CD4-positive, CD25-positive, alpha-beta regulatory T cell (primary cell): ENCODE data around the gene NTRK2. TPM values are rescaled to one million over a fixed set of nuclear protein-coding genes. Genes with fewer than 3 reads are reported as not detected.

ENCODE experiments used
- ATAC-seq, 2 donors: fragments of 150-1000 bp; cut with Tn5 transposase; one replicate each; pipeline ENCODE4 v1.10.0; 2021; ENCODE audit warnings: low read depth in 2 of 2, moderate number of reproducible peaks in 2 of 2, moderate library complexity in 1 of 2
- DNase-seq, 3 donors: peaks; one replicate each; pipeline versions ENCODE4 v3.0.0 to v3.0.0-alpha.2; 2012 to 2022; ENCODE audit warnings: mixed read lengths in 1 of 3
- H3K27ac ChIP-seq: one replicate; pipeline ENCODE4 v1.7.0; 2013; ENCODE audit warnings: mild to moderate bottlenecking, low read length; ENCODE audit not compliant: insufficient read depth, poor library complexity, severe bottlenecking
- H3K27me3 ChIP-seq: one replicate; pipeline ENCODE4 v1.7.0; 2013; ENCODE audit warnings: low read length; ENCODE audit not compliant: control insufficient read depth, insufficient read depth
- H3K36me3 ChIP-seq: one replicate; pipeline ENCODE4 v1.7.0; 2013; ENCODE audit warnings: mild to moderate bottlenecking, low read length, moderate library complexity; ENCODE audit not compliant: control insufficient read depth, insufficient read depth
- H3K4me1 ChIP-seq: 2 replicates; pipeline ENCODE4 v1.7.0; 2013; ENCODE audit warnings: mild to moderate bottlenecking, low read length; ENCODE audit not compliant: insufficient read depth, control insufficient read depth, poor library complexity, severe bottlenecking
- H3K4me3 ChIP-seq: one replicate; pipeline ENCODE4 v1.7.0; 2013; ENCODE audit warnings: low read depth, mild to moderate bottlenecking, low read length, moderate library complexity
- H3K9me3 ChIP-seq, 2 experiments: 1 replicate in 1 of 2; 2 replicates in 1 of 2; pipeline ENCODE4 v1.7.0; 2013; ENCODE audit warnings: low read length in 2 of 2, mild to moderate bottlenecking in 1 of 2, moderate library complexity in 1 of 2; ENCODE audit not compliant: control insufficient read depth in 2 of 2
- H3K27ac Mint-ChIP-seq, 3 donors: one replicate each; pipeline ENCODE4 v1.8.0; 2020 to 2022; ENCODE audit warnings: mild to moderate bottlenecking in 3 of 3, mixed read lengths in 3 of 3, moderate library complexity in 2 of 3
- H3K27me3 Mint-ChIP-seq: one replicate; pipeline ENCODE4 v1.8.0; 2022; ENCODE audit warnings: mild to moderate bottlenecking, mixed read lengths
- H3K36me3 Mint-ChIP-seq: one replicate; pipeline ENCODE4 v1.8.0; 2020; ENCODE audit warnings: mixed read lengths
- H3K4me1 Mint-ChIP-seq, 4 donors: one replicate each; pipeline ENCODE4 v1.8.0; 2020 to 2022; ENCODE audit warnings: mixed read lengths in 4 of 4, mild to moderate bottlenecking in 1 of 4
- H3K4me3 Mint-ChIP-seq, 4 donors: one replicate each; pipeline ENCODE4 v1.8.0; 2020 to 2022; ENCODE audit warnings: mild to moderate bottlenecking in 4 of 4, mixed read lengths in 4 of 4, moderate library complexity in 3 of 4
- H3K9me3 Mint-ChIP-seq, 7 donors: one replicate each; pipeline ENCODE4 v1.8.0; 2020 to 2022; ENCODE audit warnings: mixed read lengths in 7 of 7, mild to moderate bottlenecking in 3 of 7, moderate library complexity in 2 of 7
- polyA plus RNA-seq, 4 donors: library from polyadenylated mRNA; unstranded; fragments of 300-500 nt; fragmentation: Illumina TruSeq; gene quantifications; one replicate each; pipeline ENCODE4 v1.2.3, GENCODE V29; 2021
- total RNA-seq: library from RNA; stranded (reverse); gene quantifications from one replicate; pipeline ENCODE4 v1.2.3, GENCODE V29; 2022

Gene NTRK2
- total and polyA plus RNA-seq, 5 donors from 2014 or later = 0.02 to 0.12 TPM; not detected in 3

DNA sequence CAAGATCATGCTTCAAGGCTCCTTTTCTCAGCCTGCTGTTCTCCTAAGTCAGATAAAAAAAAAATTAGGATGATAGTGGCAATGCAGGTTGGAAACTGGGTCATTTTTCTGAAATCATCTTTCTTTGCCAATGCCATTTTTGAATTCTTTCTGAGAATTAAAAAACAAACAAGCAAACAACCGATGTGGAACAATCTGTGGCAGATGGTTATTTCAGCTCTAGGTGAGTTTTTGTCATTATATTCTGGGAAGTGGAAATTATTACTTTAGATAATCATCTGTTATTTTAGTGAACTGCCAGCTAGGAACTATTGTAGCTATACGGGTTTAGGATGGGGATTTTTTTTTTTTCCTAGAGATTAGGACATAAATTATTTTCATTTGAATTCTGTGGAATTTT, 129.7 kb downstream of the NTRK2 start:
- ATAC-seq = no peak
- DNase-seq = no peak
- Histone ChIP-seq H3K36me3 (no peaks in the 10 kb centered on the region), H3K4me1 (no peaks in the 10 kb centered on the region), H3K4me3 (no peak overlapping the region), H3K9me3 (no peaks in the 10 kb centered on the region), H3K27me3 (no peaks in the 10 kb centered on the region), H3K27ac (no peak overlapping the region)
- H3K9me3 Mint-ChIP-seq = no peaks in the 10 kb centered on the region
- no peaks in the 10 kb centered on the region for H3K27me3 Mint-ChIP-seq
- H3K4me3 Mint-ChIP-seq = no peak overlapping the region
- H3K4me1 Mint-ChIP-seq = no peaks in the 10 kb centered on the region
- H3K27ac Mint-ChIP-seq = no peak overlapping the region
- no peaks in the 10 kb centered on the region for H3K36me3 Mint-ChIP-seq

DNA sequence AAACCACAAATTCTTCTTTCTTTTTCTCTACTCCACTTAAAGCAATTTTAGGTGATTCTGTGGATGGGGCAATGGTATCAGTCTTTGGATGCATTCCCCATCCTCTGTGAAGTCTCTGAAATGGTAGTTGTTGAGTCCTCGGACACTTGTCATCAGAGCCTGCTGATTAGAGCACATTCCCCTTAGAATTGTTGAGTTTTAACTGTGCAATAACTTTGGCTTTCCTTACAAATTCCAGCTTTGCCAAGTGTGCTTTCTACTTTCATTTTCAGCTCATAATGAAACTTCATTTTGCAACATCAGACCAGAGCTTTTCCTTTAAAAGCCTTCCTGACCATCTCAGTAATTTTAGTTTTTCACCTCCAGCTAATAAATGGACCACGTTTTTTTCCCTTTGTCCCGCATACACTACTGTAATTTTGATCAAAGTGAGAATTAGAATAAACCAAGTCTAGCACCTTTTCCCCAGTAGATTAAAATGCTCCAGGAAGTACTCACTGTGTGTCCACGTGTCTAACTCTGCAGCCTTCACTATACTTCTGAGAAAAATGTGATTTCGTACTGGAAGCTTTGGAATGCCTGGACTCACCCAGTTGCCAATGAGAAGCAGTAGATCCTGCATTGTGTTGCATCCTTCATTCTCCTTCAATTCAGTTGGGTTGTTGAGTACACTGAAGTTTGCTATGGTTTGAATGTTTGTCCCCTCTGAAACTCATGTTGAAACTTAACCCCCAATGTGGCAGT, 135.6 kb downstream of the NTRK2 start:
- H3K4me1 ChIP-seq = no peaks in the 10 kb centered on the region
- Mint-ChIP-seq H3K4me3 (no peak overlapping the region), H3K27me3 (no peaks in the 10 kb centered on the region), H3K36me3 (no peaks in the 10 kb centered on the region), H3K9me3 (peaks cover 0 to 2% (median 0%) of the 10 kb centered on the region in 7 donors), H3K4me1 (no peaks in the 10 kb centered on the region), H3K27ac (no peak overlapping the region)
- no peak overlapping the region for H3K27ac ChIP-seq
- no peaks in the 10 kb centered on the region for H3K36me3 ChIP-seq
- DNase-seq (no peak), ATAC-seq (no peak)
- no peak overlapping the region for H3K4me3 ChIP-seq
- H3K9me3 ChIP-seq = no peaks in the 10 kb centered on the region
- H3K27me3 ChIP-seq = no peaks in the 10 kb centered on the region

- Histone ChIP-seq H3K27me3 (no peaks in the 10 kb centered on the region), H3K36me3 (no peaks in the 10 kb centered on the region), H3K4me3 (no peak overlapping the region), H3K27ac (no peak overlapping the region), H3K4me1 (no peaks in the 10 kb centered on the region), H3K9me3 (no peaks in the 10 kb centered on the region)
- Mint-ChIP-seq H3K27ac (no peak overlapping the region), H3K27me3 (no peaks in the 10 kb centered on the region), H3K4me3 (no peak overlapping the region), H3K36me3 (no peaks in the 10 kb centered on the region), H3K4me1 (no peaks in the 10 kb centered on the region), H3K9me3 (peaks cover 0 to 2% (median 0%) of the 10 kb centered on the region in 7 donors)
- no peak for ATAC-seq
- DNase-seq = no peak
Observed at GRCh38 chr9:84807431-84807830, 137.9 kb downstream of the NTRK2 start.

- no peak for ATAC-seq
- no peak overlapping the region for H3K27ac Mint-ChIP-seq
- Histone ChIP-seq H3K9me3 (no peaks in the 10 kb centered on the region), H3K27me3 (no peaks in the 10 kb centered on the region), H3K4me1 (no peaks in the 10 kb centered on the region), H3K36me3 (no peaks in the 10 kb centered on the region), H3K27ac (no peak overlapping the region), H3K4me3 (no peak overlapping the region)
- H3K4me1 Mint-ChIP-seq = no peaks in the 10 kb centered on the region
- H3K27me3 Mint-ChIP-seq = no peaks in the 10 kb centered on the region
- H3K36me3 Mint-ChIP-seq = no peaks in the 10 kb centered on the region
- no peak overlapping the region for H3K4me3 Mint-ChIP-seq
- peaks cover 0 to 2% (median 0%) of the 10 kb centered on the region in 7 donors for H3K9me3 Mint-ChIP-seq
- DNase-seq = no peak
Observed at GRCh38 chr9:84807870-84808390, 138.4 kb downstream of the NTRK2 start.

GRCh38 chr9:84808416-84808815, 138.9 kb downstream of the NTRK2 start:
- Mint-ChIP-seq H3K4me1 (no peaks in the 10 kb centered on the region), H3K4me3 (no peak overlapping the region), H3K9me3 (peaks cover 0 to 2% (median 0%) of the 10 kb centered on the region in 7 donors), H3K36me3 (no peaks in the 10 kb centered on the region), H3K27me3 (no peaks in the 10 kb centered on the region), H3K27ac (no peak overlapping the region)
- Histone ChIP-seq H3K27me3 (no peaks in the 10 kb centered on the region), H3K36me3 (no peaks in the 10 kb centered on the region), H3K4me3 (no peak overlapping the region), H3K27ac (no peak overlapping the region), H3K4me1 (no peaks in the 10 kb centered on the region), H3K9me3 (no peaks in the 10 kb centered on the region)
- no peak for DNase-seq
- ATAC-seq = no peak

- ATAC-seq = no peak
- Histone ChIP-seq H3K4me3 (no peak overlapping the region), H3K36me3 (no peaks in the 10 kb centered on the region), H3K27ac (no peak overlapping the region), H3K9me3 (no peaks in the 10 kb centered on the region), H3K27me3 (no peaks in the 10 kb centered on the region), H3K4me1 (no peaks in the 10 kb centered on the region)
- no peaks in the 10 kb centered on the region for H3K27me3 Mint-ChIP-seq
- no peak overlapping the region for H3K4me3 Mint-ChIP-seq
- no peaks in the 10 kb centered on the region for H3K36me3 Mint-ChIP-seq
- DNase-seq = no peak
- no peak overlapping the region for H3K27ac Mint-ChIP-seq
- H3K4me1 Mint-ChIP-seq = no peaks in the 10 kb centered on the region
- peaks cover 0 to 2% (median 0%) of the 10 kb centered on the region in 7 donors for H3K9me3 Mint-ChIP-seq
Observed at GRCh38 chr9:84811072-84811750, 141.7 kb downstream of the NTRK2 start.

DNA sequence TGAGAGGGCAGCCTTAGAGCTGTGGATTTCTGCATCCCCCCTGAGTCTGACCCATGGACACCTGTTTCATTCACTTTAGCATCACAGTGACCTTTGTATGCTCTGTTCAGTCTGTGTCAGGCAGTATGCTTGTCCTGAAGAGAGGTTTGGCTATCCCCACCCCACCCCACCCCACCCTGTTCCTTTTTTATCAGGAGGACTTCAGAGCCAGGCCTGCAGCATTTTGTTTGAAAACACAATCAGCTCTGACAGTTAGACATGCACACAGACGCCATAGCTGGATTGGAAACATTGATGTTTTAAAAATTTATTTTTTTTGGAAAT, 142.2 kb downstream of the NTRK2 start:
- no peaks in the 10 kb centered on the region for H3K36me3 ChIP-seq
- H3K9me3 ChIP-seq = no peaks in the 10 kb centered on the region
- Mint-ChIP-seq H3K4me1 (no peaks in the 10 kb centered on the region), H3K27ac (no peak overlapping the region), H3K36me3 (no peaks in the 10 kb centered on the region), H3K9me3 (peaks cover 0 to 2% (median 0%) of the 10 kb centered on the region in 7 donors), H3K4me3 (no peak overlapping the region), H3K27me3 (no peaks in the 10 kb centered on the region)
- no peak for DNase-seq
- no peak for ATAC-seq
- H3K4me1 ChIP-seq = no peaks in the 10 kb centered on the region
- H3K27me3 ChIP-seq = no peaks in the 10 kb centered on the region
- no peak overlapping the region for H3K27ac ChIP-seq
- no peak overlapping the region for H3K4me3 ChIP-seq

DNA sequence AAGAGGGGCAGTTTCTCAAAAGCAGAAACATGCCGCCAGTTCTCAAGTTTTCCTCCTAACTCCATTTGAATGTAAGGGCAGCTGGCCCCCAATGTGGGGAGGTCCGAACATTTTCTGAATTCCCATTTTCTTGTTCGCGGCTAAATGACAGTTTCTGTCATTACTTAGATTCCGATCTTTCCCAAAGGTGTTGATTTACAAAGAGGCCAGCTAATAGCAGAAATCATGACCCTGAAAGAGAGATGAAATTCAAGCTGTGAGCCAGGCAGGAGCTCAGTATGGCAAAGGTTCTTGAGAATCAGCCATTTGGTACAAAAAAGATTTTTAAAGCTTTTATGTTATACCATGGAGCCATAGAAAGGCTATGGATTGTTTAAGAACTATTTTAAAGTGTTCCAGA, 142.8 kb downstream of the NTRK2 start:
- no peaks in the 10 kb centered on the region for H3K36me3 Mint-ChIP-seq
- no peak overlapping the region for H3K4me3 ChIP-seq
- no peak overlapping the region for H3K27ac Mint-ChIP-seq

More for the DNA sequence above, 142.8 kb downstream of the NTRK2 start:
- DNase-seq (no peak), ATAC-seq (no peak)
- Mint-ChIP-seq H3K4me3 (no peak overlapping the region), H3K27me3 (no peaks in the 10 kb centered on the region), H3K4me1 (no peaks in the 10 kb centered on the region), H3K9me3 (peaks cover 0 to under 1% (median 0%) of the 10 kb centered on the region in 7 donors)
- Histone ChIP-seq H3K27ac (no peak overlapping the region), H3K36me3 (no peaks in the 10 kb centered on the region), H3K27me3 (no peaks in the 10 kb centered on the region), H3K9me3 (no peaks in the 10 kb centered on the region), H3K4me1 (no peaks in the 10 kb centered on the region)
